CD4-positive, alpha-beta T cell (primary cell): ENCODE data around the gene NKAPL. TPM values are rescaled to one million over a fixed set of nuclear protein-coding genes. Genes with fewer than 3 reads are reported as not detected.

Experiments
- ATAC-seq: fragments of 200-7000 bp; cut with Tn5 transposase; one replicate; pipeline ENCODE4 v1.10.0; 2022; ENCODE audit warnings: mild to moderate bottlenecking; ENCODE audit not compliant: poor library complexity
- CTCF ChIA-PET: fragments of 350-600 bp; sonication (Branson Sonifier 250); formaldehyde crosslinking; loops from one replicate; lab custom pipeline; 2021; ENCODE audit warnings: antibody characterized with exemption, inconsistent platforms; lab: Charles Lee
- POLR2A ChIA-PET: fragments of 350-600 bp; sonication (Branson Sonifier 250); formaldehyde crosslinking; loops from one replicate; lab custom pipeline; 2021; ENCODE audit warnings: antibody characterized with exemption, inconsistent platforms; lab: Charles Lee
- DNase-seq, 14 experiments: peaks; one replicate each; pipeline ENCODE4 v3.0.0-alpha.2; 2013 to 2020; ENCODE audit warnings: mixed read lengths in 2 of 14
- H3K27ac ChIP-seq, 2 donors: one replicate each; pipeline versions ENCODE4 v1.5.1 to v1.7.0; 2013; ENCODE audit warnings: low read length in 2 of 2, low read depth in 1 of 2, mild to moderate bottlenecking in 1 of 2
- H3K27me3 ChIP-seq, 2 experiments: 1 replicate in 1 of 2; 2 replicates in 1 of 2; pipeline versions ENCODE4 v1.6.1 to v1.7.0; 2013; ENCODE audit warnings: low read length in 2 of 2, control low read depth in 1 of 2, mild to moderate bottlenecking in 1 of 2, moderate library complexity in 1 of 2; ENCODE audit not compliant: insufficient read depth in 2 of 2, control insufficient read depth in 1 of 2
- H3K36me3 ChIP-seq: one replicate; pipeline ENCODE4 v1.6.1; 2013; ENCODE audit warnings: low read length, control low read depth; ENCODE audit not compliant: insufficient read depth
- H3K4me1 ChIP-seq: one replicate; pipeline ENCODE4 v1.6.1; 2013; ENCODE audit warnings: low read length, control low read depth; ENCODE audit not compliant: insufficient read depth
- H3K4me3 ChIP-seq: one replicate; pipeline ENCODE4 v1.5.1; 2013; ENCODE audit warnings: mild to moderate bottlenecking, low read length, moderate library complexity
- H3K9me3 ChIP-seq, 2 experiments: 1 replicate in 1 of 2; 2 replicates in 1 of 2; pipeline versions ENCODE4 v1.6.1 to v1.7.0; 2013; ENCODE audit warnings: low read length in 2 of 2, mild to moderate bottlenecking in 2 of 2, control low read depth in 1 of 2, moderate library complexity in 1 of 2; ENCODE audit not compliant: control insufficient read depth in 1 of 2, insufficient read depth in 1 of 2
- H3K27ac Mint-ChIP-seq: one replicate; pipeline ENCODE4 v1.8.0; 2020; ENCODE audit warnings: mixed read lengths
- H3K27me3 Mint-ChIP-seq: one replicate; pipeline ENCODE4 v1.8.0; 2021; ENCODE audit warnings: mixed read lengths
- H3K36me3 Mint-ChIP-seq: one replicate; pipeline ENCODE4 v1.8.0; 2021; ENCODE audit warnings: low read depth, mixed read lengths
- H3K4me1 Mint-ChIP-seq: one replicate; pipeline ENCODE4 v1.8.0; 2021; ENCODE audit warnings: low read depth, mixed read lengths
- H3K4me3 Mint-ChIP-seq: one replicate; pipeline ENCODE4 v1.8.0; 2020; ENCODE audit warnings: mild to moderate bottlenecking, mixed read lengths
- H3K9me3 Mint-ChIP-seq: one replicate; pipeline ENCODE4 v1.8.0; 2020; ENCODE audit warnings: mixed read lengths
- intact Hi-C, 2 experiments: fragments of 100-400 bp; cut with DNase I in 1 of 2; cut with micrococcal nuclease in 1 of 2; formaldehyde crosslinking; loops; one replicate each; pipeline versions ENCODE4 v1.15.1 to v1.9.0; 2023 to 2025; cut with DNase I, micrococcal nuclease
- total RNA-seq, 174 experiments: library from RNA in 2 of 174; stranded (reverse) in 2 of 174; gene quantifications; one replicate each; pipeline ENCODE4 v1.2.3 and lab custom pipeline; 2021 to 2026
- TF ChIP-seq, protein P1 (sequence below): fragments of 200-600 bp; IDR thresholded peaks from one replicate; pipeline ENCODE4 v1.8.0; 2022; ENCODE audit warnings: antibody characterized with exemption, mild to moderate bottlenecking

Gene NKAPL
- total RNA-seq, 2 experiments from 2014 or later, result not detected

GRCh38 chr6:28280595-28281287 lies 21.6 kb downstream of the NKAPL start:
- H3K27ac ChIP-seq, result no peak overlapping the region
- Mint-ChIP-seq H3K4me1 (peaks cover 8% of the 10 kb centered on the region), H3K27me3 (peaks cover 41% of the 10 kb centered on the region), H3K27ac (no peak overlapping the region), H3K9me3 (no peaks in the 10 kb centered on the region), H3K36me3 (peaks cover 29% of the 10 kb centered on the region), H3K4me3 (peak overlapping the region; percentile 67)
- peaks cover 15% of the 10 kb centered on the region for H3K36me3 ChIP-seq
- peaks cover 12 to 33% of the 10 kb centered on the region in 2 experiments for H3K27me3 ChIP-seq
- TF ChIP-seq, protein P1, sequence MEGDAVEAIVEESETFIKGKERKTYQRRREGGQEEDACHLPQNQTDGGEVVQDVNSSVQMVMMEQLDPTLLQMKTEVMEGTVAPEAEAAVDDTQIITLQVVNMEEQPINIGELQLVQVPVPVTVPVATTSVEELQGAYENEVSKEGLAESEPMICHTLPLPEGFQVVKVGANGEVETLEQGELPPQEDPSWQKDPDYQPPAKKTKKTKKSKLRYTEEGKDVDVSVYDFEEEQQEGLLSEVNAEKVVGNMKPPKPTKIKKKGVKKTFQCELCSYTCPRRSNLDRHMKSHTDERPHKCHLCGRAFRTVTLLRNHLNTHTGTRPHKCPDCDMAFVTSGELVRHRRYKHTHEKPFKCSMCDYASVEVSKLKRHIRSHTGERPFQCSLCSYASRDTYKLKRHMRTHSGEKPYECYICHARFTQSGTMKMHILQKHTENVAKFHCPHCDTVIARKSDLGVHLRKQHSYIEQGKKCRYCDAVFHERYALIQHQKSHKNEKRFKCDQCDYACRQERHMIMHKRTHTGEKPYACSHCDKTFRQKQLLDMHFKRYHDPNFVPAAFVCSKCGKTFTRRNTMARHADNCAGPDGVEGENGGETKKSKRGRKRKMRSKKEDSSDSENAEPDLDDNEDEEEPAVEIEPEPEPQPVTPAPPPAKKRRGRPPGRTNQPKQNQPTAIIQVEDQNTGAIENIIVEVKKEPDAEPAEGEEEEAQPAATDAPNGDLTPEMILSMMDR, result no peak
- ATAC-seq (no peak), DNase-seq (no peak)
- ChIA-PET CTCF (interaction anchor here (1.6 kb wide), 1 partner anchor 75 kb away, joined by 6 read pairs; no protein-coding TSS in a partner anchor), POLR2A (interaction anchor here (1.1 to 1.2 kb wide), 2 partner anchors 13 to 28 kb away, joined by 3 to 12 read pairs; partner anchors contain the start of genes ZKSCAN4 and ZSCAN26)
- intact Hi-C loops, result no loop called here
- H3K4me1 ChIP-seq, result peaks cover 10% of the 10 kb centered on the region
- peak overlapping the region; percentile 46 for H3K4me3 ChIP-seq
- H3K9me3 ChIP-seq, result peaks cover 0 to 4% of the 10 kb centered on the region in 2 experiments

DNA sequence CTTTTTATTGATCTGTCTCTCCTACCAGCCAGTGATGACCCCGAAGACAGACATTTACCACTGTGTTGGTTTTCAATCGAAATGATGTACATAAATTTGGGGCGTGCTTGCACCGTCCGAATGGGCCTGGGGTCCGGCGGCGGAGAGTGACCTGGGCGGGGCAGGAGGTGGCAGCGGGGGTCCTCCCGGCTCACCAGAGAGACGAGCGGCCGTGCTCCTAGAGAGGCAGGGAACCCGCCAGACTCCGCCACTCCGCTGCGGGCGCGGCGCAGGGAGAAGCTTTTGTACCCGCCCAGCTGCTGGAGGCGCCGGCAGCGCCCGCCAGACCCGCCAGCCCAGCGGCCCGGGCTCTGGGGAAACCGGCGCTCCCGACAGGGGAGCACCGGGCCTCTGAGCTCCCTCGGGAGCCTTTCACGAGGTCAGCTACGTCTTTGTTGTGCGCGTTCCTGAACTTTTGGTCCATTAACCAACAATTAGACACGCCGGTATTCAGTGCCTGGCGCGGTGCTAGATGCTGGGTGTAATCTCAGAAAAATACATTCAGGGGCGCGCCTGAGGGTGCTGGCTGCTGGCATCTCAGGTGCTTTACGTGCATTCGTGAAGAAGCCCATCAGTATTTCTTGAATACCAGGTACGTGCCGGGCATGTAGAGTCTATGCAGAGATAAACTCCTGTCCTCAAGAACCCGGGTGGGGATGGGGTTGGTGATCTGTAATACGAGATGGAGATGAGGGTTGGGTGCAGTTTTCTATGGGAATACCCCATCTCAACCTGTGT lies 22.4 kb downstream of the NKAPL start, which contains the start of gene PGBD1:
Gene PGBD1, plus strand, starts transcription at position 285 of the 777 bp plus-strand sequence. CDS start 2,242 bp downstream, outside the sequence.
- TF ChIP-seq, protein P1, result no peak
- Histone ChIP-seq H3K27ac (no peak within 1 kb of the TSS), H3K27me3 (peaks cover 12 to 33% of the 10 kb centered on the region in 2 experiments), H3K9me3 (peaks cover 0 to 4% of the 10 kb centered on the region in 2 experiments), H3K4me3 (peak within 1 kb of the TSS; percentile 46), H3K36me3 (peaks cover 8% of the 10 kb centered on the region), H3K4me1 (peaks cover 10% of the 10 kb centered on the region)
- ChIA-PET CTCF (interaction anchor here (1.6 kb wide), 1 partner anchor 75 kb away, joined by 6 read pairs; no protein-coding TSS in a partner anchor), POLR2A (interaction anchor here (0.8 to 1.2 kb wide), 3 partner anchors 11 to 29 kb away, joined by 3 to 12 read pairs (median 3); partner anchors contain the start of genes ZKSCAN4 and ZSCAN26)
- intact Hi-C loops, result no loop called here
- peaks cover 8% of the 10 kb centered on the region for H3K4me1 Mint-ChIP-seq
- peak within 1 kb of the TSS; percentile 67 for H3K4me3 Mint-ChIP-seq
- no peak within 1 kb of the TSS for H3K27ac Mint-ChIP-seq
- H3K9me3 Mint-ChIP-seq, result no peaks in the 10 kb centered on the region
- H3K27me3 Mint-ChIP-seq, result peaks cover 48% of the 10 kb centered on the region
- ATAC-seq, result peak; percentile 55
- peak in 10 of 14 experiments; percentile 13 to 58 (median 34) for DNase-seq
- peaks cover 21% of the 10 kb centered on the region for H3K36me3 Mint-ChIP-seq

GRCh38 chr6:28282926-28283325 lies 23.8 kb downstream of the NKAPL start:
- DNase-seq, result no peak
- CTCF ChIA-PET, result interaction anchor here (1.0 kb wide), 1 partner anchor 10 kb away, joined by 3 read pairs; no protein-coding TSS in a partner anchor
- peaks cover 59% of the 10 kb centered on the region for H3K27me3 Mint-ChIP-seq

More at GRCh38 chr6:28282926-28283325, 23.8 kb downstream of the NKAPL start:
- peaks cover 11% of the 10 kb centered on the region for H3K36me3 Mint-ChIP-seq
- H3K36me3 ChIP-seq, result no peaks in the 10 kb centered on the region
- peaks cover 10% of the 10 kb centered on the region for H3K4me1 ChIP-seq
- H3K27ac Mint-ChIP-seq, result no peak overlapping the region
- ATAC-seq, result no peak
- POLR2A ChIA-PET, result interaction anchor here (0.7 to 1.2 kb wide), 2 partner anchors 16 to 61 kb away, joined by 3 to 4 read pairs; partner anchors contain the start of gene ZSCAN26
- H3K27me3 ChIP-seq, result peaks cover 12 to 33% of the 10 kb centered on the region in 2 experiments
- intact Hi-C loops, result no loop called here
- H3K4me1 Mint-ChIP-seq, result peaks cover 8% of the 10 kb centered on the region
- no peak overlapping the region for H3K27ac ChIP-seq
- H3K9me3 Mint-ChIP-seq, result no peaks in the 10 kb centered on the region
- TF ChIP-seq, protein P1, result no peak
- no peak overlapping the region for H3K4me3 Mint-ChIP-seq
- H3K9me3 ChIP-seq, result peaks cover 0 to 4% of the 10 kb centered on the region in 2 experiments
- no peak overlapping the region for H3K4me3 ChIP-seq
